ENCODE data around the gene CNNM1. TPM values are rescaled to one million over a fixed set of nuclear protein-coding genes. Genes with fewer than 3 reads are reported as not detected.

The CNNM1 gene
- total RNA-seq, 3 donors from 2014 or later, result 0.24 to 1.2 (median 0.38) TPM

- Histone ChIP-seq H3K36me3 (ENCODE audit: low read depth) (no peaks in the 10 kb centered on the region), H3K4me1 (ENCODE audit: low read depth) (no peaks in the 10 kb centered on the region), H3K4me3 (no peak overlapping the region), H3K9me3 (no peaks in the 10 kb centered on the region)
- ATAC-seq, result no peak
- TF ChIP-seq, protein P1, sequence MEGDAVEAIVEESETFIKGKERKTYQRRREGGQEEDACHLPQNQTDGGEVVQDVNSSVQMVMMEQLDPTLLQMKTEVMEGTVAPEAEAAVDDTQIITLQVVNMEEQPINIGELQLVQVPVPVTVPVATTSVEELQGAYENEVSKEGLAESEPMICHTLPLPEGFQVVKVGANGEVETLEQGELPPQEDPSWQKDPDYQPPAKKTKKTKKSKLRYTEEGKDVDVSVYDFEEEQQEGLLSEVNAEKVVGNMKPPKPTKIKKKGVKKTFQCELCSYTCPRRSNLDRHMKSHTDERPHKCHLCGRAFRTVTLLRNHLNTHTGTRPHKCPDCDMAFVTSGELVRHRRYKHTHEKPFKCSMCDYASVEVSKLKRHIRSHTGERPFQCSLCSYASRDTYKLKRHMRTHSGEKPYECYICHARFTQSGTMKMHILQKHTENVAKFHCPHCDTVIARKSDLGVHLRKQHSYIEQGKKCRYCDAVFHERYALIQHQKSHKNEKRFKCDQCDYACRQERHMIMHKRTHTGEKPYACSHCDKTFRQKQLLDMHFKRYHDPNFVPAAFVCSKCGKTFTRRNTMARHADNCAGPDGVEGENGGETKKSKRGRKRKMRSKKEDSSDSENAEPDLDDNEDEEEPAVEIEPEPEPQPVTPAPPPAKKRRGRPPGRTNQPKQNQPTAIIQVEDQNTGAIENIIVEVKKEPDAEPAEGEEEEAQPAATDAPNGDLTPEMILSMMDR (IDR thresholded peaks at IDR 0.05), result no peak
- no peak for DNase-seq
- intact Hi-C loops (cut with DNase I, micrococcal nuclease), result no loop called here
Measured at GRCh38 chr10:99372546-99373271, 43.6 kb downstream of the CNNM1 start.

GRCh38 chr10:99374526-99374925 lies 45.4 kb downstream of the CNNM1 start:
- H3K9me3 ChIP-seq, result no peaks in the 10 kb centered on the region
- TF ChIP-seq, protein P1 (IDR thresholded peaks at IDR 0.05), result no peak
- H3K36me3 ChIP-seq (ENCODE audit: low read depth), result no peaks in the 10 kb centered on the region
- ATAC-seq, result no peak
- no peak overlapping the region for H3K4me3 ChIP-seq
- no peak for DNase-seq
- intact Hi-C loops (cut with DNase I, micrococcal nuclease), result no loop called here
- no peaks in the 10 kb centered on the region for H3K4me1 ChIP-seq (ENCODE audit: low read depth)

DNA sequence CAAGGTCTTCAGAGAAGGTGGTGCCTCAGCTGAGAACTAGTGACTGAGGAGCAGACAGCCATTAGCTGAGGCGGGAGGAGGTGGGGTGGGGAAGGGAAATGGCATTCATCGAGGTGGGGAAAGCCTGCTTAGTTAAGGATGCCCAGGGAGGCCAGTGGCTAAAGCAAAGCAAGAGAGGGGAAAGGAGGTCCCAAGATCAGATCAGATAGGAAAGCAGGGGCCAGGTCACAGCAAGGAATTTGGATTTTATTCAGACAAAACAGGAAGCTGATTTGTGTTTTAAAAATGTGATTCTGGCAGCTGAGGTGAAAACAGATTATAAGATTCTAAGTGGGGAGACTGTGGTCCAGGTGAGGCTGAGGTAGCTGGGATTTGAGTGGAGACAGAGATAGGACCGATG lies 45.8 kb downstream of the CNNM1 start:
- H3K9me3 ChIP-seq, result no peaks in the 10 kb centered on the region
- no peaks in the 10 kb centered on the region for H3K36me3 ChIP-seq (ENCODE audit: low read depth)
- TF ChIP-seq, protein P1 (IDR thresholded peaks at IDR 0.05), result no peak
- DNase-seq, result no peak
- H3K4me1 ChIP-seq (ENCODE audit: low read depth), result no peaks in the 10 kb centered on the region
- no peak for ATAC-seq
- intact Hi-C loops (cut with DNase I, micrococcal nuclease), result no loop called here
- H3K4me3 ChIP-seq, result no peak overlapping the region

DNA sequence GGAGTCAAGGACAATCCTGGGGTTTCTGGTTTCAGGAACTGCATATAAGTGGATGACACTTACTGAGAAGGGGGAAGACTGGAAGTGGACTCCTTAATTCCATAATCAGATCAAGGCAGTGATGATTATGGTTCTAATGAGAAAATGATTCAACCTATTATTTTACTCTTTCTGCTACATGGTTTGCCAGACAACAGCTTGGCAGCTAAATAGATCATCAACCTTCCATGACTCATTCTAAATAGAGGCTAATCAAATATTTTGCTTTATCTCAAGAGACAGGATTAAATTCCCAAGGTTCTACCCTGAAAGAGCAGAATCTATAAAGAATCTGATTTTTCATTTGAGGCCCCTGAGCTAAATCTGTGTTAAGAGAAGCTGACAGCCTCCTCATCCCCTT lies 46.3 kb downstream of the CNNM1 start:
- intact Hi-C loops (cut with DNase I, micrococcal nuclease), result no loop called here
- Histone ChIP-seq H3K4me3 (no peak overlapping the region), H3K9me3 (no peaks in the 10 kb centered on the region), H3K36me3 (ENCODE audit: low read depth) (no peaks in the 10 kb centered on the region), H3K4me1 (ENCODE audit: low read depth) (no peaks in the 10 kb centered on the region)
- ATAC-seq, result no peak
- TF ChIP-seq, protein P1 (IDR thresholded peaks at IDR 0.05), result no peak
- DNase-seq, result no peak

- DNase-seq (no peak), ATAC-seq (no peak)
- Histone ChIP-seq H3K4me3 (no peak overlapping the region), H3K36me3 (ENCODE audit: low read depth) (no peaks in the 10 kb centered on the region), H3K9me3 (no peaks in the 10 kb centered on the region), H3K4me1 (ENCODE audit: low read depth) (no peaks in the 10 kb centered on the region)
- intact Hi-C loops (cut with DNase I, micrococcal nuclease), result no loop called here
- TF ChIP-seq, protein P1 (IDR thresholded peaks at IDR 0.05), result no peak
Measured at GRCh38 chr10:99382176-99382575, 53.0 kb downstream of the CNNM1 start.

All from mucosa of descending colon (tissue), 3 donors.